K562 (cell line): ENCODE data around the gene CEP85L. TPM values are rescaled to one million over a fixed set of nuclear protein-coding genes. Genes with fewer than 3 reads are reported as not detected.

Experiments used
- ATAC-seq: fragments of 200-7000 bp; cut with Tn5 transposase; 3 replicates; pipeline ENCODE4 v1.9.1; 2020; ENCODE audit warnings: moderate library complexity
- BruUV-seq: library from RNA; stranded (reverse); fragments of 400-500 nt; replicated peaks from 2 replicates; lab custom pipeline; 2021; lab: Mats Ljungman, UMichigan
- CTCF ChIA-PET: fragments of 300-600 bp; formaldehyde crosslinking; extraction: SDS; loops from one replicate; lab custom pipeline; 2021; ENCODE audit warnings: low intra/inter-chr PET ratio; lab: Yijun Ruan, JAX
- POLR2A ChIA-PET: fragments of 300-600, 350-650 bp; sonication (Branson Sonifier 250); formaldehyde crosslinking; extraction: SDS; loops from one replicate; lab custom pipeline; 2021; ENCODE audit warnings: antibody characterized with exemption, inconsistent platforms; lab: Yijun Ruan, JAX
- DNase-seq, 4 experiments: peaks; one replicate each; pipeline versions ENCODE4 v3.0.0 to v3.0.0-alpha.2; 2011 to 2018; ENCODE audit warnings: low spot score in 3 of 4, mixed read lengths in 3 of 4; ENCODE audit errors: extremely low read depth in 1 of 4
- FAIRE-seq: peaks from 2 replicates; lab custom pipeline; 2011; peaks lifted over from hg19 to GRCh38; lab: Jason Lieb, UNC
- H2AFZ ChIP-seq: 2 replicates; pipeline ENCODE4 v1.6.0; 2011; ENCODE audit warnings: low read depth, low read length, control low read depth, inconsistent platforms
- H3K27ac ChIP-seq: fragments of 200-600 bp; 3 replicates; pipeline ENCODE4 v1.8.0; 2011; ENCODE audit warnings: low read depth, mild to moderate bottlenecking, control low read depth, inconsistent platforms, low read length, moderate library complexity, mixed read lengths; ENCODE audit errors: extremely low read depth
- H3K27me3 ChIP-seq, 2 experiments: fragments of 300-600 bp in 1 of 2; 2 replicates in 1 of 2; 3 replicates in 1 of 2; pipeline versions ENCODE4 v1.6.0 to v1.8.0; 2011; ENCODE audit warnings: inconsistent platforms in 2 of 2, low read length in 2 of 2, mild to moderate bottlenecking in 1 of 2, mixed read lengths in 1 of 2, moderate library complexity in 1 of 2; ENCODE audit not compliant: control insufficient read depth in 2 of 2, insufficient read depth in 2 of 2
- H3K36me3 ChIP-seq: fragments of 300-600 bp; 3 replicates; pipeline ENCODE4 v1.8.0; 2011; ENCODE audit warnings: mild to moderate bottlenecking, low read length, inconsistent platforms; ENCODE audit not compliant: control insufficient read depth, insufficient read depth
- H3K4me1 ChIP-seq, 2 experiments: fragments of 200-600 bp in 1 of 2; replicated peaks in 1 of 2; 2 replicates in 1 of 2; 3 replicates in 1 of 2; pipeline versions ENCODE4 v1.5.1 to v1.8.0; 2011; ENCODE audit warnings: inconsistent platforms in 2 of 2, low read length in 2 of 2, mild to moderate bottlenecking in 1 of 2, mixed read lengths in 1 of 2, moderate library complexity in 1 of 2; ENCODE audit not compliant: control insufficient read depth in 2 of 2, insufficient read depth in 2 of 2
- H3K4me2 ChIP-seq: 2 replicates; pipeline ENCODE4 v1.6.1; 2011; ENCODE audit warnings: low read length, control low read depth, inconsistent platforms, mixed read lengths; ENCODE audit not compliant: insufficient read depth
- H3K4me3 ChIP-seq: fragments of 200-600 bp; sonication (generic), shearing (Covaris generic); 2 replicates; pipeline ENCODE4 v1.5.1; 2016; ENCODE audit warnings: control low read depth, inconsistent platforms
- H3K79me2 ChIP-seq: fragments of 200-600 bp; 3 replicates; pipeline ENCODE4 v1.8.0; 2011; ENCODE audit warnings: low read length, inconsistent platforms; ENCODE audit not compliant: control insufficient read depth, insufficient read depth
- H3K9ac ChIP-seq, 2 experiments: 2 replicates each; pipeline versions ENCODE4 v1.6.0 to v1.6.1; 2011; ENCODE audit warnings: low read depth in 2 of 2, low read length in 2 of 2, control low read depth in 1 of 2, inconsistent platforms in 1 of 2, mild to moderate bottlenecking in 1 of 2, mixed read lengths in 1 of 2; ENCODE audit not compliant: insufficient read depth in 1 of 2
- H3K9me1 ChIP-seq: one replicate; pipeline ENCODE4 v1.6.0; 2011; ENCODE audit warnings: inconsistent platforms, mild to moderate bottlenecking, low read length, moderate library complexity; ENCODE audit not compliant: control insufficient read depth, insufficient read depth
- H3K9me3 ChIP-seq: replicated peaks from 2 replicates; pipeline ENCODE4 v1.5.1; 2011; ENCODE audit warnings: low read depth, low read length, inconsistent platforms; ENCODE audit not compliant: control insufficient read depth, insufficient read depth
- H4K20me1 ChIP-seq: replicated peaks from 2 replicates; pipeline ENCODE4 v1.6.1; 2011; ENCODE audit warnings: low read length, inconsistent platforms, mixed read lengths; ENCODE audit not compliant: control insufficient read depth, insufficient read depth
- ESRRB ChIP-seq: fragments of 250-450 bp; sonication (Bioruptor Pico); IDR thresholded peaks from 2 replicates; pipeline ENCODE4 v1.5.0; 2020; ENCODE audit warnings: mild to moderate bottlenecking, moderate library complexity, borderline replicate concordance
- NCOR1 ChIP-seq: fragments of 450-650 bp; IDR thresholded peaks from 2 replicates; pipeline ENCODE4 v1.6.1; 2016; ENCODE audit warnings: mild to moderate bottlenecking, moderate library complexity
- NELFE ChIP-seq: IDR thresholded peaks from 2 replicates; pipeline ENCODE4 v1.6.1; 2011; ENCODE audit warnings: mild to moderate bottlenecking; ENCODE audit not compliant: insufficient read depth, insufficient read length
- NR3C1 ChIP-seq: sonication (generic); formaldehyde crosslinking; IDR thresholded peaks from 2 replicates; pipeline ENCODE4 v1.8.1; 2022; ENCODE audit warnings: missing genetic modification reagents
- RBFOX2 ChIP-seq: fragments of 200-400 bp; formaldehyde crosslinking; IDR thresholded peaks from 2 replicates; pipeline ENCODE4 v1.6.1; 2017; ENCODE audit warnings: low read depth, mild to moderate bottlenecking, low read length, moderate library complexity
- SIN3B ChIP-seq: fragments of 450-650 bp; IDR thresholded peaks from 2 replicates; pipeline ENCODE4 v1.6.1; 2017; ENCODE audit warnings: low read depth, mild to moderate bottlenecking, moderate library complexity
- SMARCC2 ChIP-seq: fragments of 450-650 bp; IDR thresholded peaks from 2 replicates; pipeline ENCODE4 v1.6.1; 2017; ENCODE audit warnings: antibody characterized with exemption, moderate library complexity, mild to moderate bottlenecking, low read depth
- ZNF57 ChIP-seq: fragments of 450-650 bp; formaldehyde crosslinking; IDR thresholded peaks from 2 replicates; pipeline ENCODE4 v1.4.0; 2020; ENCODE audit warnings: mild to moderate bottlenecking, moderate library complexity
- WGBS: fragments of 100-300 bp; shearing (Covaris generic); methylation state at CpG from one replicate; pipeline ENCODE4 v1.1.6; 2016; ENCODE audit warnings: low coverage, mixed read lengths; ENCODE audit not compliant: insufficient coverage; ENCODE audit errors: missing lambda C conversion rate; 5-methylcytosine and 5-hydroxymethylcytosine counted together
- in situ Hi-C: fragments of 300-500 bp; cut with MboI; formaldehyde crosslinking; loops from 4 replicates; pipeline ENCODE4 v1.15.0; 2018; ENCODE audit warnings: inconsistent platforms, mixed read lengths
- intact Hi-C: fragments of 100-400 bp; cut with micrococcal nuclease; formaldehyde crosslinking; loops from 2 replicates; pipeline ENCODE4 v1.14.2; 2022
- polyA plus RNA-seq, 8 experiments: library from polyadenylated mRNA; depleted of rRNA in 4 of 8; stranded (reverse) in 5 of 8; unstranded in 3 of 8; fragments of >200 nt; fragmentation: Nextera tagmentation in 2 of 8; fragmentation: Illumina TruSeq in 1 of 8; extraction: Ambion mirVana in 2 of 8; extraction: Trizol in 1 of 8; gene quantifications; 2 replicates each; pipeline versions ENCODE4 v1.2.1 to v1.2.3, GENCODE V29; 2011 to 2014; ENCODE audit warnings: inconsistent platforms in 1 of 8, missing spikeins in 1 of 8
- total RNA-seq, 7 experiments: library from RNA; depleted of rRNA in 6 of 7; stranded (reverse); fragments of >200 nt in 6 of 7; fragmentation: Illumina TruSeq in 2 of 7; extraction: Trizol in 2 of 7; gene quantifications; 2 replicates each; pipeline versions ENCODE4 v1.2.1 to v1.2.3, GENCODE V29; 2011 to 2021; ENCODE audit warnings: low replicate concordance in 1 of 7
- TF ChIP-seq, protein P1 (sequence below): fragments of 250-450 bp; sonication (Bioruptor Pico); IDR thresholded peaks from 2 replicates; pipeline ENCODE4 v1.5.0; 2020; ENCODE audit warnings: mild to moderate bottlenecking
- TF ChIP-seq, protein P2 (sequence below): fragments of 250-450 bp; sonication (Bioruptor Pico); IDR thresholded peaks from 2 replicates; pipeline ENCODE4 v1.4.0; 2020; ENCODE audit warnings: mild to moderate bottlenecking, moderate library complexity, borderline replicate concordance
- TF ChIP-seq, protein P3 (sequence below): sonication (generic); IDR thresholded peaks from 2 replicates; pipeline ENCODE4 v1.6.1; 2016
- TF ChIP-seq, protein P4 (sequence below): fragments of 450-650 bp; formaldehyde crosslinking; IDR thresholded peaks from 2 replicates; pipeline ENCODE4 v1.4.0; 2020; ENCODE audit warnings: mild to moderate bottlenecking, mixed read lengths

CEP85L gene
- total and polyA plus RNA-seq, 9 of the 15 experiments (the other 6 are each of a cell fraction or from before 2014, with no cell fraction given) = 4.5 to 15.8 (median 8.3) TPM

DNA sequence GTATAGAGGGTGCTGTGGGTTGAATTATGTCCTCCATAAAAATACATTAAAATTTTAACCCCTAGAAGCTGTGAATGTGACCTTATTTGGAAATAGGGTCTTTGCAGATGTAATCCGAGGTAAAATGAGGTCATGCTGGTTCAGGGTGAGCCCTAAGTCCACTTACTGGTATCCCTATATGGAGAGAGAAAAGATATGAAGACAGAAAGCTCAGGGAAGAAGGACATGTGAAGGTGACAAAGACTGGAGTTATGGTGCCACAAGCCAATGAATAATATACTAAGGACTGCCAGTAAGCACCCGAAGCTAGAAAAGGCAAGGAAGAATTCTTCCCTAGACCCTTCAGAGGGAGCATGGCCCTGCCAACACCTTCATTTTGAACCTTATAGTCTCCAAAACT is 53.1 kb downstream of the CEP85L start:
- Histone ChIP-seq H3K4me1 (no peaks in the 10 kb centered on the region), H3K9me3 (no peaks in the 10 kb centered on the region; the same call in 1 of the 2 replicates), H3K4me2 (no peak overlapping the region), H3K79me2 (peaks cover 12% of the 10 kb centered on the region; the same call in 2 of the 3 replicates), H3K4me3 (no peak overlapping the region), H4K20me1 (no peaks in the 10 kb centered on the region), H3K9me1 (no peaks in the 10 kb centered on the region), H2AFZ (no peak overlapping the region), H3K27me3 (no peaks in the 10 kb centered on the region), H3K9ac (no peak overlapping the region), H3K36me3 (no peaks in the 10 kb centered on the region), H3K27ac (no peak overlapping the region)
- DNase-seq = no peak
- intact Hi-C loops = no loop called here
- FAIRE-seq = no peak
- TF ChIP-seq, protein P1, sequence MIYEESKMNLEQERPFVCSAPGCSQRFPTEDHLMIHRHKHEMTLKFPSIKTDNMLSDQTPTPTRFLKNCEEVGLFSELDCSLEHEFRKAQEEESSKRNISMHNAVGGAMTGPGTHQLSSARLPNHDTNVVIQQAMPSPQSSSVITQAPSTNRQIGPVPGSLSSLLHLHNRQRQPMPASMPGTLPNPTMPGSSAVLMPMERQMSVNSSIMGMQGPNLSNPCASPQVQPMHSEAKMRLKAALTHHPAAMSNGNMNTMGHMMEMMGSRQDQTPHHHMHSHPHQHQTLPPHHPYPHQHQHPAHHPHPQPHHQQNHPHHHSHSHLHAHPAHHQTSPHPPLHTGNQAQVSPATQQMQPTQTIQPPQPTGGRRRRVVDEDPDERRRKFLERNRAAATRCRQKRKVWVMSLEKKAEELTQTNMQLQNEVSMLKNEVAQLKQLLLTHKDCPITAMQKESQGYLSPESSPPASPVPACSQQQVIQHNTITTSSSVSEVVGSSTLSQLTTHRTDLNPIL (CRISPR knock-in tag) = no peak
- TF ChIP-seq NELFE = no peak
- no peak for TF ChIP-seq NCOR1
- TF ChIP-seq, protein P2, sequence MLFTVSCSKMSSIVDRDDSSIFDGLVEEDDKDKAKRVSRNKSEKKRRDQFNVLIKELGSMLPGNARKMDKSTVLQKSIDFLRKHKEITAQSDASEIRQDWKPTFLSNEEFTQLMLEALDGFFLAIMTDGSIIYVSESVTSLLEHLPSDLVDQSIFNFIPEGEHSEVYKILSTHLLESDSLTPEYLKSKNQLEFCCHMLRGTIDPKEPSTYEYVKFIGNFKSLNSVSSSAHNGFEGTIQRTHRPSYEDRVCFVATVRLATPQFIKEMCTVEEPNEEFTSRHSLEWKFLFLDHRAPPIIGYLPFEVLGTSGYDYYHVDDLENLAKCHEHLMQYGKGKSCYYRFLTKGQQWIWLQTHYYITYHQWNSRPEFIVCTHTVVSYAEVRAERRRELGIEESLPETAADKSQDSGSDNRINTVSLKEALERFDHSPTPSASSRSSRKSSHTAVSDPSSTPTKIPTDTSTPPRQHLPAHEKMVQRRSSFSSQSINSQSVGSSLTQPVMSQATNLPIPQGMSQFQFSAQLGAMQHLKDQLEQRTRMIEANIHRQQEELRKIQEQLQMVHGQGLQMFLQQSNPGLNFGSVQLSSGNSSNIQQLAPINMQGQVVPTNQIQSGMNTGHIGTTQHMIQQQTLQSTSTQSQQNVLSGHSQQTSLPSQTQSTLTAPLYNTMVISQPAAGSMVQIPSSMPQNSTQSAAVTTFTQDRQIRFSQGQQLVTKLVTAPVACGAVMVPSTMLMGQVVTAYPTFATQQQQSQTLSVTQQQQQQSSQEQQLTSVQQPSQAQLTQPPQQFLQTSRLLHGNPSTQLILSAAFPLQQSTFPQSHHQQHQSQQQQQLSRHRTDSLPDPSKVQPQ (CRISPR knock-in tag) = no peak
- TF ChIP-seq NR3C1 (CRISPR knock-in tag) = no peak
- no peak for TF ChIP-seq ZNF57 (CRISPR knock-in tag)
- TF ChIP-seq RBFOX2 = no peak
- TF ChIP-seq SMARCC2 = no peak
- TF ChIP-seq, protein P3, sequence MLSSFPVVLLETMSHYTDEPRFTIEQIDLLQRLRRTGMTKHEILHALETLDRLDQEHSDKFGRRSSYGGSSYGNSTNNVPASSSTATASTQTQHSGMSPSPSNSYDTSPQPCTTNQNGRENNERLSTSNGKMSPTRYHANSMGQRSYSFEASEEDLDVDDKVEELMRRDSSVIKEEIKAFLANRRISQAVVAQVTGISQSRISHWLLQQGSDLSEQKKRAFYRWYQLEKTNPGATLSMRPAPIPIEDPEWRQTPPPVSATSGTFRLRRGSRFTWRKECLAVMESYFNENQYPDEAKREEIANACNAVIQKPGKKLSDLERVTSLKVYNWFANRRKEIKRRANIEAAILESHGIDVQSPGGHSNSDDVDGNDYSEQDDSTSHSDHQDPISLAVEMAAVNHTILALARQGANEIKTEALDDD = no peak
- no peak for TF ChIP-seq SIN3B
- no peak for TF ChIP-seq ESRRB (CRISPR knock-in tag)
- TF ChIP-seq, protein P4, sequence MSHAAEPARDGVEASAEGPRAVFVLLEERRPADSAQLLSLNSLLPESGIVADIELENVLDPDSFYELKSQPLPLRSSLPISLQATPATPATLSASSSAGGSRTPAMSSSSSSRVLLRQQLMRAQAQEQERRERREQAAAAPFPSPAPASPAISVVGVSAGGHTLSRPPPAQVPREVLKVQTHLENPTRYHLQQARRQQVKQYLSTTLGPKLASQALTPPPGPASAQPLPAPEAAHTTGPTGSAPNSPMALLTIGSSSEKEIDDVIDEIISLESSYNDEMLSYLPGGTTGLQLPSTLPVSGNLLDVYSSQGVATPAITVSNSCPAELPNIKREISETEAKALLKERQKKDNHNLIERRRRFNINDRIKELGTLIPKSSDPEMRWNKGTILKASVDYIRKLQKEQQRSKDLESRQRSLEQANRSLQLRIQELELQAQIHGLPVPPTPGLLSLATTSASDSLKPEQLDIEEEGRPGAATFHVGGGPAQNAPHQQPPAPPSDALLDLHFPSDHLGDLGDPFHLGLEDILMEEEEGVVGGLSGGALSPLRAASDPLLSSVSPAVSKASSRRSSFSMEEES = no peak
- ChIA-PET POLR2A (no interaction called here), CTCF (no interaction called here)
- no peak for ATAC-seq
- 64% methylated on average over 2 of the region's 2 CpGs for WGBS
- no TSS peak for BruUV-seq
- in situ Hi-C loops = no loop called here
